ENCODE results near the gene SPTB. TPM values are rescaled to one million over a fixed set of nuclear protein-coding genes. Genes with fewer than 3 reads are reported as not detected.

Gene SPTB
- polyA plus RNA-seq, 3 donors, result 13.6 to 17.4 (median 16.0) TPM

DNA sequence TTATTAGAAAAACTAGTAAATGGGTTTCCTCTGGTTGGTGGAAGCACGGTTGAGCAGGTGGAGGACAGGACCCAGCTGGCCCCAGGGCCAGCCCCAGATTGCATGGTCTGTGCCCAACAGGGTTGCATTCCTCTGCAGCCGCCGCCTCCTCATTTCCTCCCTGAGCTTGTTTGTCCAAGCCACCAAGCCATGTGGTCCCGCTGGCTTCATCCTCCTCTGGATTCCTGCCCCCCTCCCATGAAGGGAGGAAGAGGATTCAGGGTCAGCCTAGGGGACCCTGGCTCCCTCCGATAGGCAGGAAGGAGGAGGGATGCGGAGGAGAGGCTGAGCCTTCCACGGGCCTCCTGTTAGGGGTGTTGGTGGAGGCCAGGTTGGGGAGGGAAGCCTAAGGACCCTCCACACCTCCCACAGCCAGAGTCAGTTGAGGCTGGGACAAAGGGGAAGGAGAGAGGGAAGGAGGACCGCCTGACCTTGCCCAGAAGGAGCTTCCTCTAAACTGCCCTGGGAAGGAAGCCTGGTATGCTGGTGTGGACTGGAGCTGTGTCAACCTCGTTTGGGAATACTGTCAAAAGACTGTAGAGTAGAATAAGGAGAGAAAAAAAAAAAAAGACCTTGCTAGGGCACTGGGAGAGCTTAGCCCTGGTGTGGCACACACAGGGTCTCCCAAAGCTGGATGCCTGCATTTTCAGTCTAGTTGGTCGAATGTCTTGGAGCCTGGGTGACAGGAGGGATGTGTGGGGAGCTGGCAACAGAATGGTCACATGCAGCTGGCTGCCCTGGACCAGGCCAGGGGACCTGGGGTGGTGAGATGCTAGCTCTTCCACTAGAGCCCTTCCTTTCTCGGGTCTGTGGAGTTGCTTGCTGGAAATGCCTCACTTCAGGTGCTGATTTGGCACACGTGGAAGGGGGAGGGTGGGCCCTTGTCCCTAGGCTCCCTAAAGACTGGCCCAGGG lies 133.1 kb downstream of the SPTB start:
- DNase-seq (ENCODE audit: extremely low read depth in 1 of 11, low read depth in 9 of 11, low spot score in 4 of 11), result no peak

DNA sequence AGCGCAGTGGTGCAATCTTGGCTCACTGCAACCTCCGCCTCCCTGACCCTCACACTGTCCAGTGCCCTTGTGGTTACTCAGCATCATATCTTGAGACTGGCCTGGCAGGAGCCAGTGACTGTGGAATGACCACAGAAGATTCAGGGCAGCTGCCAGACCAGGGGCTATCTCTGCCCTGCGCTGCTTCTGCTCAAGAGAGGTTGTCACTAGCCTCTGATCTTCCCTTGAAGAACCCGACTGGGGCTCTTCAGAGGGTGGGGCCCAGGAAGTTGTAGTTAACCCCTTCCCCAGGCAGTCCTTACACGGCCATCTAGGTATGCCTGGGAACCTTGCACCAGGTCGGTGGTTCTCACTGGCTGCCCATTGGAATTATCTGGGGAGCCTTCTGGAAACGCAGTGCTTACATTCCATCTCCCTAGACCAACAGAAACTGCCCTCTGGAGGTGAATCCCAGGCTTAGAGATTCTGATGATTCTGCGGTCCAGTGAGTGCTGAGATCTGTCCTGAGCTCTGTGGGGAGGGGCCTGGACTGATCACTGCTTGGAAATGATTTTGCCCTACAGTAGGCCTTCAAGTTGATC lies 134.1 kb downstream of the SPTB start:
- DNase-seq (ENCODE audit: extremely low read depth in 1 of 11, low read depth in 9 of 11, low spot score in 4 of 11), result no peak

DNA sequence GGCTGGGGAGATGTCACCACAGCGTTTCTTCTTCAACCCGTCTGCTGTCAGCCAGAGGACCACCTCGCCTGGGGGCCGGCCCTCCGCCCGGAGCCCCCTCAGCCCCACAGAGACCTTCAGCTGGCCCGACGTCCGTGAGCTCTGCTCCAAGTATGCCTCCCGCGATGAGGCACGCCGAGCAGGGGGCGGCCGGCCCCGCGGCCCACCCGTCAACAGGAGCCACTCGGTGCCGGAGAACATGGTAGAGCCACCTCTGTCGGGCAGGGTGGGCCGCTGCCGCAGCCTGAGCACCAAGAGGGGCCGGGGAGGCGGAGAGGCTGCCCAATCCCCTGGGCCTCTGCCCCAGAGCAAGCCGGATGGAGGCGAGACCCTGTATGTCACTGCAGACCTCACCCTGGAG lies 136.6 kb downstream of the SPTB start:
- no peak for DNase-seq (ENCODE audit: extremely low read depth in 1 of 11, low read depth in 9 of 11, low spot score in 4 of 11)

DNA sequence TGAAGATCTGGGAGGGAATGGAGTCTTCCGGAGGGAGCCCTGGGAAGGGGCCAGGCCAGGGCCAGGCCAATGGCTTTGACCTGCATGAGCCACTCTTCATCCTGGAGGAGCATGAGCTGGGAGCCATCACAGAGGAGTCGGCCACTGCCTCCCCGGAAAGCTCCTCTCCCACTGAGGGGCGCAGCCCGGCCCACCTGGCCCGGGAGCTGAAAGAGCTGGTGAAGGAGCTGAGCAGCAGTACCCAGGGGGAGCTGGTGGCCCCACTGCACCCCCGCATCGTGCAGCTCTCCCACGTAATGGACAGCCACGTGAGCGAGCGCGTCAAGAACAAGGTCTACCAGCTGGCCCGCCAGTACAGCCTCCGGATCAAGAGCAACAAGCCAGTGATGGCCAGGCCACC lies 137.7 kb downstream of the SPTB start:
- no peak for DNase-seq (ENCODE audit: extremely low read depth in 1 of 11, low read depth in 9 of 11, low spot score in 4 of 11)

DNA sequence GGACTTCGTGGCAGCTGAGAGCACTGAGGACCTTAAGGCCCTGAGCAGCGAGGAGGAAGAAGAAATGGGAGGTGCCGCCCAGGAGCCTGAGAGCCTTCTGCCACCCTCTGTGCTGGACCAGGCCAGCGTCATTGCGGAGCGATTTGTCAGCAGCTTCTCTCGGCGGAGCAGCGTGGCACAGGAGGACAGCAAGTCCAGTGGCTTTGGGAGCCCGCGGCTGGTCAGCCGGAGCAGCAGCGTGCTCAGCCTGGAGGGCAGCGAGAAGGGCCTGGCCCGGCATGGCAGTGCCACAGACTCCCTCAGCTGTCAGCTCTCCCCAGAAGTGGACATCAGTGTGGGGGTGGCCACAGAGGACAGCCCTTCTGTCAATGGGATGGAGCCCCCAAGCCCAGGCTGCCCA lies 138.5 kb downstream of the SPTB start:
- DNase-seq (ENCODE audit: extremely low read depth in 1 of 11, low read depth in 9 of 11, low spot score in 4 of 11), result no peak

DNA sequence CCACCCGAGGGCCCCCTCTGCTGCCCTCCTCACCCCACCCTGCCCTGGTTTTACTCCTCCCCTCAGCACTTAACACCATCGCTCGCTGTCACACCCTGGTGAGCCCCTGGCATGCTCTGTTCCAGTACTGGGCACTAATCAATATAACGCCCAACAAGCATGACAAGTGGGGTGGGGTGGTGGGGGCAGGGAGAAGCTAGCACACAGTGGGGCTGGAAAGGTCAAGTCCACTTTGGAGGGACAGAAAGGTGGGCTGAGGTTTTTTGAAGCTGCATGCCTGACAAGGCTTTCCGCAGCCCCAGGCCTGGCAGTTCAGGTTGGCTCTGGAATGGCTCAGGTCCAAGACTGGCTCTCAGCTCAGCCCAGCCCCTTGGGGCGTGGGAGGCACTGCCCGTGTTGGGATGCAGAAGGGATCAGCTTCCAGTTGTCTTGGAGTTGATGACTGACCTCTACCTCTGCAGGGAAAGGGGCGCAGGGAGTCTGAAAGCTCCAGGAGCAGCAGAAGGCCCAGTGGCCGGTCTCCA lies 141.4 kb downstream of the SPTB start:
- no peak for DNase-seq (ENCODE audit: extremely low read depth in 1 of 11, low read depth in 9 of 11, low spot score in 4 of 11)

DNA sequence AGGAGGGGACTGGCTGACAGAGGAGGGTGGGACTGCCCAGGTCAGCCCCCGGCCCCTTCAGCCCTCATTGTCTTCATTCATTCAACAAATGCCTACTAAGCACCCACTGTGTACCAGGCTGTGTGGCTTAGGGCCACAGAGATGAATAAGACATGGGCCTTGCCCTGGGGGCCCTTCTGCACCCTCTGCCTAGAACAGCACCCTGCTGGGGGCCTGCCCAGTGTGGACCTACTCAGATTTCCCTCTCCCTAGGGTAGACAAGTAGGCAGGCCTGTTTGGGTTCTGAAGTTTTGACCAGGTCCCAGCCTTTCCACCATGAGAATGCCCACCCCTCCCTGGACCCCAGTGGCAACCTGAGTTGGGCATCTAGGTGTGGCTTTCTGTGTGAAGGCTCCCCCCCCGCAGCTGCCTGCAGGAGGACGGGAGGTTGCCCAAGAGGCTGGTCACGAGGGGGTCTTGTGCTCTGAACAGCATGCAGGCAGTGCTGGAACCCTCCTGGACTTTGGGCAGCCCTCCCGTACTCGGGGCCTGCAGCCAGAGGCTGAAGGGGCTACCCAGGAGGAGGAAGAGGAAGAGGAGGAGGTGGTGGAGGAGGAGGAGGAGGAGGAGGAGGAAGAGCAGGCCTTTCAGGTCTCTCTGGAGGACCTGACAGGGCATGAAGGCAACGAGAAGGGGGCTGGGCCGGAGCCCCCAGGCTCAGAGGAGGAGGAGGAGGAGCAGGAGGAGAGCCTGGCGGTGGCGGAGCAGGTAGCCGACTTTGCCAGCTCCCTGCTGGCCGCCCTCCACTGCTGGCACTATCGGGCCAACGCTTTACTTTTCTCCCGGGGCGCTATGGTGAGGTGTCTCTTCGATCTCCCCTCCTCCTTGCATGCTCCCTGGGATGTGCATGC lies 142.1 kb downstream of the SPTB start:
- DNase-seq (ENCODE audit: extremely low read depth in 1 of 11, low read depth in 9 of 11, low spot score in 4 of 11), result no peak

DNA sequence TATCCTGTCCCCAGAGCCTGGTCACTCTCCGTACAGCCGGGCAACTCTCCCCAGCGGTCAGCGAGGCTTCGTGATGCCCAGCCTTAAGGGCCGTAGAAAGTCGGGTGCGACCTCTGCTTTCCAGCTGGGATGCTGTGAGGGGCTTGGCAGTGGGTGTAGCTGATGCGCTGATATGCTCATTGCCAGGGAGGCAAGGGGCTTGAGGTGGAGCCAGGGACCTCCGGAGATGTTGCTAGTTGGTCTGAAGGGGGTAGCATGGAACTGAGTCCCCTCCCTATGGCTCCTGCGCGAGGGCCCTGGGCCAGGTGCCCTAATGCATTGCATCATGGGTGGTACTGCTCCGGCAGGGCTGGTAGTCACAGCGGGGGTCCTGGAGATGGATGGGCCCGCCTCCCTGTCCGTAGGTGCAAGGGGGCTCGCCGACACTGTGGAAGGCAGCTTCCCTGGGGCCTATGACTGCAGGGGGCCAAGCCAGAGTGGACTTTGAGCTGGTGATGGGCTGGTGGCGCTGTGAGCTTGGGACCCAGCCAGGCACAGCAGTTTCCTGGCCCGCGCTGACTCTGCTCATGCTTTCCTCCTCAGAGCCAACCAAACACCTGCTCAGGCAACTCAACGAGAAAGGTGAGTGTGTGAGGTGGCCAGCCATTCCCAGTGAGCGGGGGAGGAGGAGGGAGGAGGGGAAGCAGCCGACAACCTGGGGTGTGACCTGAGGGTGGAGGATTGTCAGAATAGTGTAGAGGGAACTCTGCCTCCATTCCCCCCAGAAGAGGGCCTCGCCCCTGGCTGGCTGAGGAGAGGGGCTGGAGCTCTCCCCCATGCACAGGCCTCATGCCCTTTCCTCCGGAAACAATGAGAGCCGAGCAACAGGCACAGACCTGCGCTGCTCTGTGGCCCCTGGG lies 143.2 kb downstream of the SPTB start:
- no peak for DNase-seq (ENCODE audit: extremely low read depth in 1 of 11, low read depth in 9 of 11, low spot score in 4 of 11)

DNA sequence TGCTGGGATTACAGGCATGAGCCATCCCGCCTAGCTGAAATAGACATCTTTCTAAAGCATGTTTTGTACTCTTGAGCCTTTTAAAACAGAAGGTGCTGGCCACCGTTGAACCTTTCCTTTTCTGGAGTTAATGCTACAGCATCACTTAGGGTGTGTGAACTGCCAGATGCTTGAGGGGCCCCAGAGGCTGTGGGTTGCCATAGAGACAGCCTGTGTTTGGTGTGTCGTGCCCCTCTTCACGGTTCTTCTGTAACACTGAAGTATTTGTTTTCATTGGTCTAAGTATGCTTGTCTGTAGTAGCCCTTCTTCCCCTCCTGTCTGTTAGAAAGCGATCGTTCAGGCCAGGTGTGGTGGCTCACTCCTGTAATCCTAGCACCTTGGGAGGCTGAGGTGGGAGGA lies 144.7 kb downstream of the SPTB start:
- no peak for DNase-seq (ENCODE audit: extremely low read depth in 1 of 11, low read depth in 9 of 11, low spot score in 4 of 11)

DNA sequence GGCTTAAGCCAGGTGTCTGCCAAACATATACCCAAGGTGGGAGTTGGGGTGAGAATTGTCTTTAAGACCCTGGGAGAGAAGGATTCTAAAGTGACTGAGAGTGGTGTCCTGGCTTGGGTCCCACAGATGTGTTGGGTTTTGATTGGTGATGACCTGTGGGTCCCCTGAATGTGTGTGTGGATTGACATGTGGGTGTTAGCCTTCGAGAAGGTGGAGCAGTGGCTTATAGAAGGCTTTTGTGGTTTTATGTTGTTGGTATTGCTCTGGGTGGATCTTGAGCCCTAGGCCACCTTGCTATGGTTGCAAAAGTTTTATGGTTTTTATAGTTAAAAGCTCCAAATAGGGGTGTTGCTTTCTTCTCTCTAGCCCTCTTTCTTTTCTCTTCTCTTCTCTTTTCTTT lies 145.8 kb downstream of the SPTB start:
- no peak for DNase-seq (ENCODE audit: extremely low read depth in 1 of 11, low read depth in 9 of 11, low spot score in 4 of 11)

DNA sequence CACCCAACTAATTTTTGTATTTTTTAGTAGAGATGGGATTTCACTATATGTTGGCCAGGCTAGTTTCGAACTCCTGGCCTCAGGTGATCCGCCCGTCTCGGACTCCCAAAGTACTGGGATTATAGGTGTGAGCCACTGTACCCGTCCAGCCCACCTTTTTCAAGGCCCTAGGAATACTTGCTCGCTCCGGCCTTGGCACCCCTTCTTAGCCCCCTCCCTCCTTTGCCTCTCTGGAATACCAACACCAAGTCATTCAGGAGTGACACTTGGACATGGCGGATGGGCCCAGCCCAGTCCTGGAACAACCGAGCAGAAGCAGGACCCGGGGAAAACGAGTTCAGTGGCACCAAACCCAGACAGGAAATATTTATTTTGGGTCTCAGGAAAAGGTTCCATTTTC lies 146.4 kb downstream of the SPTB start:
- DNase-seq (ENCODE audit: extremely low read depth in 1 of 11, low read depth in 9 of 11, low spot score in 4 of 11), result no peak

DNA sequence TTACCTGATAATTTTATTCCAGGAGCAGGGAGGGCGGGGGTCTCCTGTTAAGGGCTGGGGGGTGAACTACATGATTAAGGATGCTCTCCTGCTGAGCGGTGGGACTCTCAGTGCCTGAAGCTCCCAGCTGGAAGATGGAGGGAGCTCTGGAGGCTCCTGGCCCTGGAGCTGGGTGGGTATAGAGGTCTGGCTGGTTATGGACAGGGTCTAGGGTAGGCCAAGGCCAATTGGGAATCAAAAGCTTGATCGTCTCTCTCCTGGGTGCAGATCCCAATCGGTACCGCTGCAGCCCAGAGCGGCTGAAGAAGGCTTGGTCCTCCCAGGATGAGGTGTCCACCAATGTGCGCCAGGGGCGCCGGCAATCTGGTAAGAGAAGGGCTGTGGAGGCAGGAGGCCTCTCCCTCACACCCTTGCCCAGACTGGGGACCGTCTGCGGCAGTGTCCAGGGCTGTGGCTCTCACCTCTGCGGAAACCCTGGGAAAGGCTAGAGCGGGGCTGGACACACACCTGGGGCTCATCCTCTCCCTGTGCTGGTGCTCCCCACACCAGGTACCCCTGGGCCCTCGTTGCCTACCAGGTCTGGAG lies 147.1 kb downstream of the SPTB start:
- DNase-seq (ENCODE audit: extremely low read depth in 1 of 11, low read depth in 9 of 11, low spot score in 4 of 11), result no peak

DNA sequence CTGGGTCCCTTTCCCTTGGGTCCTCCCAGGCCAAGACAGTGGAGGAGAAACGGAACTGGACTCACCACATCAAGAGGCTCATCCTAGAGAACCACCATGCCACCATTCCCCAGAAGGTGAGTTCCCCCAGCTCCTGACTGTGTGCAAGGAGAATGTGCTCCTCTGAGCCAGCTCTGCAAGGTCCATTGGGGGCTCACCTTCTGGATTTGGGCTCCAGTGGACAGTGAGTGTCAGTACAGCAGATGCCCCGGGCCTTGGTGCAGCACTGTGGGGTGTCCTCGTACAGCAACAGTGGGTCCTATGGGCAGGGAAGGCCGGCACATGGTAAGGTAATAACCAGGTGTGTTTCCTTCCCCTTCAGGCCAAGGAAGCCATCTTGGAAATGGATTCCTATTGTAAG lies 147.6 kb downstream of the SPTB start:
- DNase-seq (ENCODE audit: extremely low read depth in 1 of 11, low read depth in 9 of 11, low spot score in 4 of 11), result no peak

DNA sequence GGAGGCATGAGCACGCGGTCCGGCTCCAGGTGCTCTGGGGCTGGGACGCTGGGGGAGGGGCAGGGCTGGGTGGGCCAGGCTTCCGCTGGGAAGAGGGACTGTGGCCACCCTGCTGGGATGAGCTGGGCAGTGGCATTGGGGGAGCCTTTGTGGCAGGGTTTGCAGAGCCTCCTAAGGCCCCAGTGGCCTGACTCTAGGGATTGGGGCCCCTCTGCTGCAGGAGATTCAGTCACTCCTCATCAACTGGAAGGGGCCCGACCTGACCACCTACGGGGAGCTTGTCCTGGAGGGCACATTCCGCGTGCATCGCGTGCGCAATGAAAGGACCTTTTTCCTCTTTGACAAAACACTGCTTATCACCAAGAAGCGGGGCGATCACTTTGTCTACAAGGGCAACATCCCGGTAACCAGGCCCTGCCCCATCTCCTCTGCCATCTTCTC lies 148.5 kb downstream of the SPTB start:
- no peak for DNase-seq (ENCODE audit: extremely low read depth in 1 of 11, low read depth in 9 of 11, low spot score in 4 of 11)

DNA sequence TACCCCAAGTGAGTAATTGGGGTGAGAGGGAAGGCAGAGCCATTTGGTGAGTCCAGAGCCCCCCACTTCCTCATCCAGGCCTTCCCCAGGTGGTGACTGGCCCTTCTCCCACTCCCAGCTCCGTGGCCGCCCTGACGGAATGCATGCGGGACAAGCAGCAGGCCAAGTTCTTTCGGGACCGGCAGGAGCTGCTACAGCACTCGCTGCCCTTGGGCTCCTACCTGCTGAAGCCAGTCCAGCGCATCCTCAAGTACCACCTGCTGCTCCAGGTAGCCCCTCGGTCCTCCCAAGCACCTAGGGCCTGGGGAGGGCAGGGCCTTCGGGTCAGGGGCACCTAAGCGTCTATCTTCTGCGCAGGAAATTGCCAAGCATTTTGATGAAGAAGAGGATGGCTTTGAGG lies 149.0 kb downstream of the SPTB start:
- no peak for DNase-seq (ENCODE audit: extremely low read depth in 1 of 11, low read depth in 9 of 11, low spot score in 4 of 11)

DNA sequence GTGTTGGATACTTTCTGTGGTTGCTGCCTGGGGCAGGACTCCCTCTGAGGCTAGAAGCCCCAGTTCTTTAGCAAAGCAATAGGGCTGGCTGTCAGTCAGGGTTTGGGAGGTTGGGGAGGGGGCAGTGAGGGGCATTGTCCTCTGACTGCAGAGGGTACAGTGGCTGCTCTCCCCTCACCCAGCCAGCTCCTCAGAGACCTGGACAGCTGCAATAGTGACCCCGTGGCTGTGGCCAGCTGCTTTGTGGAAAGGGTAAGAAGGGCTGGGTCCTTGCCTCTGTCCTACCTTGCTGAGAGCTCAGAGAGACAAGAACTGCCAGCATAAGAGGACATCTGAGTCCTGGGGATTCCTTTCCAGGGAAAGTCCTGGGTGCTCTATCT lies 149.7 kb downstream of the SPTB start:
- no peak for DNase-seq (ENCODE audit: extremely low read depth in 1 of 11, low read depth in 9 of 11, low spot score in 4 of 11)

DNA sequence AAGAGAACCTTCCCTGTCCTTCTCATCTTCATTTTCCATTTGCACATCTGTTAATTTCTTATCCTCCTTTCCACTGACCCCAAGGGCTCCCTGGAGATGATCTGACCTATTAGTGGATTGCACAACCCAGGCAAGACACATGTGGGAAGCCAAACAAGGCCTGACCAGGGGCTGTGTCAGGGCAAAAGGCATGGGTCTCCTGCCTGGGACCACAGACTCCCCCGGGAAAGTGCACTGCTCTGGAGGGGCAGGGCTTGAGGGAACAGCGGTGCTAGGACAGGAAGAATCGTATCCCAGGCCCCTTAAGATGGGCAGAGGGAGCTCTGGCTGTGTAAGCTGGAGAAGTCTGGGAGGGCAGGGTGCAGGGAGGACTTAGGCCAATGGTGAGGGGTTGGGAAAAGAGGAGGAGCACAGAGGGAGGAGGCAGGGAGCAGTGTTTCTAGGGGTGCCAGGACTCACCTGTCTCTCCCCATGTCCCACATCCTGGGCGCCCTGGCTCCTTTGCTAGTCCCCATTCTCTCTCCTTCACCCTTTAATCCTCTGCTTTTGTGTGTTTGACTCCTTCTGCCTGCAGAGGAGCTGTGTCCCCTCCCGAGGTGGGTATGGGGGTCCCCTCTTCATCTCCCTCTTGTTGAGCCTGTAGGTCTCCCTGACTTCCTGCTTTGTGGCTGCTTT lies 150.2 kb downstream of the SPTB start:
- no peak for DNase-seq (ENCODE audit: extremely low read depth in 1 of 11, low read depth in 9 of 11, low spot score in 4 of 11)

DNA sequence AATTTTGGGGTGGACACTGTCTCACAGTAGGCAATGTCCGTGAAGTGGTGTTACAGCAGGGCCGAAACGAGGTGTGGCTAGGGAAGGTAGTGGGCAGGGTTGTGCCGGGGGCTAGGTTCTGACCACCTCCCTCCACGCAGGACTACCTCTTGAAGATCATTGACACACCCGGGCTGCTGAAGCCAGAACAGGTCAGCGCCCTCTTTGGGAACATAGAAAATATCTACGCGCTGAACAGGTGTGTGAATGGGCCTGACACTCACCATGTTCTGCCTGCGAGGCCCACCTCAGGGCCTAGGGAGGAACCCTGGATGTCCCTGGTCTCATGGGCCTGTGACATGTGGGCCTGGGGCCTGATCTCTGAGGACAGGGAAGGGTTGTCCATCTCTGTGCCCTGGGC lies 150.9 kb downstream of the SPTB start:
- no peak for DNase-seq (ENCODE audit: extremely low read depth in 1 of 11, low read depth in 9 of 11, low spot score in 4 of 11)

All from renal cortex interstitium (tissue), 11 donors.